ENCODE results near the gene ABCA13. TPM values are rescaled to one million over a fixed set of nuclear protein-coding genes. Genes with fewer than 3 reads are reported as not detected.

ABCA13 gene
- total RNA-seq, 1 experiment from 2014 or later, result 0.76 TPM

- Histone ChIP-seq H2AFZ (no peak overlapping the region; the same call in 1 of the 2 replicates), H3K4me3 (no peak overlapping the region), H3K27ac (no peak overlapping the region), H3K36me3 (ENCODE audit: low read depth) (no peaks in the 10 kb centered on the region), H3F3A (ENCODE audit: insufficient read depth, low read depth) (no peaks in the 10 kb centered on the region), H3K27me3 (ENCODE audit: insufficient read depth, low read depth) (no peaks in the 10 kb centered on the region), H3K4me2 (no peak overlapping the region), H3K4me1 (replicated peaks; ENCODE audit: insufficient read depth) (no peaks in the 10 kb centered on the region), H3K9me2 (ENCODE audit: insufficient read depth) (no peaks in the 10 kb centered on the region), H3K79me2 (ENCODE audit: low read depth) (no peaks in the 10 kb centered on the region), H4K20me1 (ENCODE audit: insufficient read depth) (no peaks in the 10 kb centered on the region), H3K9me3 (ENCODE audit: insufficient read depth, low read depth) (no peaks in the 10 kb centered on the region)
- POLR2A ChIA-PET (ENCODE audit: unreplicated experiment), result no interaction called here
- no peak for DNase-seq
- CTCF ChIA-PET, result no interaction called here
- BruUV-seq (replicated peaks), result no TSS peak
- TF ChIP-seq EZH2 (IDR thresholded peaks at IDR 0.05; ENCODE audit: low read depth) (no peak), CTCF (conservative IDR thresholded peaks at IDR 0.05) (no peak)
- intact Hi-C loops (cut with micrococcal nuclease; ENCODE audit: unreplicated experiment), result no loop called here
These were observed 8.3 kb downstream of the ABCA13 start for GRCh38 chr7:48179496-48180030.

- Histone ChIP-seq H3K9me3 (ENCODE audit: insufficient read depth, low read depth) (no peaks in the 10 kb centered on the region), H4K20me1 (ENCODE audit: insufficient read depth) (no peaks in the 10 kb centered on the region), H3K4me3 (no peak overlapping the region), H3K4me2 (no peak overlapping the region), H3K27ac (no peak overlapping the region), H3F3A (ENCODE audit: insufficient read depth, low read depth) (no peaks in the 10 kb centered on the region), H3K79me2 (ENCODE audit: low read depth) (no peaks in the 10 kb centered on the region), H3K9me2 (ENCODE audit: insufficient read depth) (no peaks in the 10 kb centered on the region), H3K36me3 (ENCODE audit: low read depth) (no peaks in the 10 kb centered on the region), H3K27me3 (ENCODE audit: insufficient read depth, low read depth) (no peaks in the 10 kb centered on the region), H3K4me1 (replicated peaks; ENCODE audit: insufficient read depth) (no peaks in the 10 kb centered on the region), H2AFZ (no peak overlapping the region)
- POLR2A ChIA-PET (ENCODE audit: unreplicated experiment), result no interaction called here
- CTCF ChIA-PET, result no interaction called here
- BruUV-seq (replicated peaks), result no TSS peak
- no peak for DNase-seq
- intact Hi-C loops (cut with micrococcal nuclease; ENCODE audit: unreplicated experiment), result no loop called here
- TF ChIP-seq EZH2 (IDR thresholded peaks at IDR 0.05; ENCODE audit: low read depth) (no peak), CTCF (conservative IDR thresholded peaks at IDR 0.05) (no peak)
These were observed 9.7 kb downstream of the ABCA13 start for GRCh38 chr7:48180981-48181380.

GRCh38 chr7:48182718-48183369 is 11.6 kb downstream of the ABCA13 start:
- Histone ChIP-seq H3K27me3 (ENCODE audit: insufficient read depth, low read depth) (no peaks in the 10 kb centered on the region), H4K20me1 (ENCODE audit: insufficient read depth) (no peaks in the 10 kb centered on the region), H3F3A (ENCODE audit: insufficient read depth, low read depth) (no peaks in the 10 kb centered on the region), H3K4me1 (replicated peaks; ENCODE audit: insufficient read depth) (no peaks in the 10 kb centered on the region), H2AFZ (no peak overlapping the region; the same call in 1 of the 2 replicates), H3K79me2 (ENCODE audit: low read depth) (no peaks in the 10 kb centered on the region), H3K9me2 (ENCODE audit: insufficient read depth) (no peaks in the 10 kb centered on the region), H3K36me3 (ENCODE audit: low read depth) (no peaks in the 10 kb centered on the region), H3K4me2 (no peak overlapping the region), H3K27ac (no peak overlapping the region), H3K4me3 (no peak overlapping the region), H3K9me3 (ENCODE audit: insufficient read depth, low read depth) (no peaks in the 10 kb centered on the region)
- no TSS peak for BruUV-seq (replicated peaks)
- ChIA-PET CTCF (no interaction called here), POLR2A (ENCODE audit: unreplicated experiment) (no interaction called here)
- no peak for DNase-seq
- TF ChIP-seq CTCF (conservative IDR thresholded peaks at IDR 0.05), result no peak
- no peak for TF ChIP-seq EZH2 (IDR thresholded peaks at IDR 0.05; ENCODE audit: low read depth)
- intact Hi-C loops (cut with micrococcal nuclease; ENCODE audit: unreplicated experiment), result no loop called here

All from PC-9 (cell line).